GM23338 (cell line): Measurements from ENCODE around the gene TIMM10. TPM values are rescaled to one million over a fixed set of nuclear protein-coding genes. Genes with fewer than 3 reads are reported as not detected.
A peak's percentile ranks its signal among the peaks of the same experiment; 100 is the strongest.

Experiments used
- ATAC-seq: fragments of 200-7000 bp; cut with Tn5 transposase; 3 replicates; pipeline ENCODE4 v1.9.1; 2020
- DNase-seq: peaks from one replicate; pipeline ENCODE4 v3.0.0-alpha.2; 2015; ENCODE audit warnings: low spot score
- H2AFZ ChIP-seq: fragments of 200-600 bp; sonication (generic); 2 replicates; pipeline ENCODE4 v1.8.0; 2016; ENCODE audit warnings: antibody characterized with exemption, mild to moderate bottlenecking, moderate library complexity
- H3F3A ChIP-seq: fragments of 200-600 bp; sonication (generic); replicated peaks from 2 replicates; pipeline ENCODE4 v1.8.0; 2017; ENCODE audit warnings: antibody characterized with exemption, mixed run types, low read depth
- H3K27ac ChIP-seq: fragments of 200-600 bp; sonication (generic); 2 replicates; pipeline ENCODE4 v1.6.1; 2016; ENCODE audit warnings: low read depth
- H3K27me3 ChIP-seq: fragments of 200-600 bp; sonication (generic); 2 replicates; pipeline ENCODE4 v1.8.0; 2016; ENCODE audit warnings: mild to moderate bottlenecking, mixed run types, moderate library complexity; ENCODE audit not compliant: insufficient read depth
- H3K36me3 ChIP-seq: fragments of 200-600 bp; sonication (generic); 2 replicates; pipeline ENCODE4 v1.8.0; 2016; ENCODE audit warnings: mild to moderate bottlenecking; ENCODE audit not compliant: insufficient read depth
- H3K4me1 ChIP-seq: fragments of 200-600 bp; sonication (generic); 2 replicates; pipeline ENCODE4 v1.8.0; 2016; ENCODE audit warnings: mild to moderate bottlenecking, moderate library complexity; ENCODE audit not compliant: insufficient read depth
- H3K4me2 ChIP-seq: fragments of 200-600 bp; sonication (generic); 2 replicates; pipeline ENCODE4 v1.7.1; 2017; ENCODE audit warnings: mixed run types
- H3K4me3 ChIP-seq: fragments of 200-600 bp; sonication (generic); 2 replicates; pipeline ENCODE4 v1.6.1; 2016; ENCODE audit warnings: mixed run types
- H3K79me2 ChIP-seq: fragments of 200-600 bp; sonication (generic); replicated peaks from 2 replicates; pipeline ENCODE4 v1.8.0; 2017; ENCODE audit warnings: mild to moderate bottlenecking; ENCODE audit not compliant: insufficient read depth
- H3K9me2 ChIP-seq: fragments of 200-600 bp; sonication (generic); 2 replicates; pipeline ENCODE4 v1.8.0; 2017; ENCODE audit not compliant: insufficient read depth
- H4K20me1 ChIP-seq: fragments of 200-600 bp; sonication (generic); replicated peaks from 2 replicates; pipeline ENCODE4 v1.8.0; 2017; ENCODE audit warnings: mild to moderate bottlenecking; ENCODE audit not compliant: insufficient read depth
- H3K27ac Mint-ChIP-seq: 2 replicates; pipeline ENCODE4 v1.8.0; 2020; ENCODE audit warnings: inconsistent platforms, mild to moderate bottlenecking, moderate library complexity, mixed read lengths
- H3K27me3 Mint-ChIP-seq: 3 replicates; pipeline ENCODE4 v1.8.0; 2022; ENCODE audit warnings: low read depth, mild to moderate bottlenecking, moderate library complexity, mixed read lengths, inconsistent platforms; ENCODE audit not compliant: insufficient read depth, poor library complexity
- H3K36me3 Mint-ChIP-seq: 3 replicates; pipeline ENCODE4 v1.8.0; 2021; ENCODE audit warnings: low read depth, mild to moderate bottlenecking, inconsistent platforms, moderate library complexity, mixed read lengths
- H3K4me1 Mint-ChIP-seq: 3 replicates; pipeline ENCODE4 v1.8.0; 2020; ENCODE audit warnings: mild to moderate bottlenecking, inconsistent platforms, mixed read lengths
- H3K4me3 Mint-ChIP-seq: 3 replicates; pipeline ENCODE4 v1.8.0; 2021; ENCODE audit warnings: moderate library complexity, mild to moderate bottlenecking, inconsistent platforms, mixed read lengths
- H3K9me3 Mint-ChIP-seq: 3 replicates; pipeline ENCODE4 v1.8.0; 2020; ENCODE audit warnings: moderate library complexity, mild to moderate bottlenecking, inconsistent platforms, mixed read lengths
- CTCF ChIP-seq, 2 experiments: fragments of 200-600 bp in 1 of 2; sonication (generic) in 1 of 2; conservative IDR thresholded peaks; 2 replicates each; pipeline versions ENCODE4 v1.5.1 to v1.6.1; 2016 to 2017; ENCODE audit warnings: antibody characterized with exemption in 2 of 2, low read depth in 2 of 2, mild to moderate bottlenecking in 2 of 2, moderate library complexity in 1 of 2
- NANOG ChIP-seq: IDR thresholded peaks from 2 replicates; pipeline ENCODE4 v1.6.1; 2016; ENCODE audit warnings: antibody characterized with exemption, borderline replicate concordance
- REST ChIP-seq: IDR thresholded peaks from one replicate; pipeline ENCODE4 v1.6.1; 2018; ENCODE audit warnings: antibody characterized with exemption; ENCODE audit not compliant: unreplicated experiment
- STAT1 ChIP-seq: IDR thresholded peaks from one replicate; pipeline ENCODE4 v1.6.1; 2016; ENCODE audit warnings: antibody characterized with exemption; ENCODE audit not compliant: unreplicated experiment
- ZNF331 ChIP-seq: fragments of 250-450 bp; sonication (Bioruptor Pico); IDR thresholded peaks from 2 replicates; pipeline ENCODE4 v1.5.0; 2020; ENCODE audit warnings: low read depth, mild to moderate bottlenecking, moderate library complexity
- polyA plus RNA-seq: library from polyadenylated mRNA; unstranded; fragments of >200 nt; fragmentation: Nextera tagmentation; extraction: Ambion mirVana; gene quantifications from 2 replicates; pipeline ENCODE4 v1.2.1, GENCODE V29; 2016
- total RNA-seq: library from RNA; depleted of rRNA; stranded (reverse); fragments of >200 nt; shearing (Covaris generic); gene quantifications from 2 replicates; pipeline ENCODE4 v1.2.3, GENCODE V29; 2014

TIMM10 gene
- total and polyA plus RNA-seq, 2 experiments from 2014 or later: 59.1 to 194 TPM

GRCh38 chr11:57491371-57492061, 39.0 kb downstream of the TIMM10 start:
- H3K36me3 ChIP-seq: peaks cover 10% of the 10 kb centered on the region; the same call in 1 of the 2 replicates
- H4K20me1 ChIP-seq: no peaks in the 10 kb centered on the region
- peaks cover 33% of the 10 kb centered on the region for H3K4me1 Mint-ChIP-seq
- H3K9me3 Mint-ChIP-seq: no peaks in the 10 kb centered on the region
- ATAC-seq (peak; percentile 76), DNase-seq (peak; percentile 85)
- H2AFZ ChIP-seq: no peak overlapping the region
- no peaks in the 10 kb centered on the region for H3K9me2 ChIP-seq
- no peak overlapping the region for H3K4me3 ChIP-seq
- no peaks in the 10 kb centered on the region; the same call in 1 of the 2 replicates for H3K4me1 ChIP-seq
- peak overlapping the region; percentile 90 for H3K27ac Mint-ChIP-seq
- no peak overlapping the region for H3K4me3 Mint-ChIP-seq
- TF ChIP-seq STAT1: no peak
- no peak for TF ChIP-seq ZNF331 (CRISPR knock-in tag)
- TF ChIP-seq CTCF (conservative IDR thresholded peaks at IDR 0.05; ENCODE audit: low read depth in 2 of 2): peak; percentile 90 to 94
- no peak for TF ChIP-seq NANOG
- H3K27ac ChIP-seq: 0 out of 2 replicates have a peak overlapping the region, but pooled peaks have one; percentile 55
- peaks cover 11% of the 10 kb centered on the region; the same call in 1 of the 2 replicates for H3F3A ChIP-seq
- no peaks in the 10 kb centered on the region for H3K27me3 ChIP-seq
- H3K36me3 Mint-ChIP-seq: peaks cover 74% of the 10 kb centered on the region
- no peaks in the 10 kb centered on the region for H3K79me2 ChIP-seq
- H3K4me2 ChIP-seq: no peak overlapping the region
- H3K27me3 Mint-ChIP-seq: peaks cover 7% of the 10 kb centered on the region

- H3K4me2 ChIP-seq: no peak overlapping the region
- H3K4me3 Mint-ChIP-seq: no peak overlapping the region
- H3K9me2 ChIP-seq: no peaks in the 10 kb centered on the region
- H3K36me3 Mint-ChIP-seq: peaks cover 72% of the 10 kb centered on the region
- no peak overlapping the region for H3K4me3 ChIP-seq
- no peaks in the 10 kb centered on the region for H3K79me2 ChIP-seq
- H3F3A ChIP-seq: peaks cover 11% of the 10 kb centered on the region; the same call in 1 of the 2 replicates
- H3K27ac ChIP-seq: 0 out of 2 replicates have a peak overlapping the region, but pooled peaks have one; percentile 55
- ATAC-seq (no peak), DNase-seq (no peak)
- no peaks in the 10 kb centered on the region for H3K9me3 Mint-ChIP-seq
- no peaks in the 10 kb centered on the region for H3K27me3 ChIP-seq
- peaks cover 7% of the 10 kb centered on the region for H3K27me3 Mint-ChIP-seq
- no peaks in the 10 kb centered on the region; the same call in 1 of the 2 replicates for H3K4me1 ChIP-seq
- H3K27ac Mint-ChIP-seq: no peak overlapping the region; the same call in 1 of the 2 replicates
- peaks cover 7% of the 10 kb centered on the region; the same call in 1 of the 2 replicates for H3K36me3 ChIP-seq
- H3K4me1 Mint-ChIP-seq: peaks cover 28% of the 10 kb centered on the region
- H4K20me1 ChIP-seq: no peaks in the 10 kb centered on the region
- H2AFZ ChIP-seq: no peak overlapping the region
- TF ChIP-seq CTCF (conservative IDR thresholded peaks at IDR 0.05; ENCODE audit: low read depth in 2 of 2) (no peak), REST (no peak)
Measured at GRCh38 chr11:57490456-57491248, 39.9 kb downstream of the TIMM10 start.
